GM12892 (cell line): ENCODE measurements around the gene LTB.

Source experiments
- DNase-seq: peaks from one replicate; pipeline ENCODE4 v3.0.0; 2011; ENCODE audit not compliant: insufficient read length
- FAIRE-seq: peaks from 2 replicates; lab custom pipeline; 2011; peaks lifted over from hg19 to GRCh38; lab: Jason Lieb, UNC
- POLR2A ChIP-seq: IDR thresholded peaks from 2 replicates; pipeline ENCODE4 v1.6.1; 2011; ENCODE audit warnings: low read depth, low read length, control low read depth
- POLR2AphosphoS5 ChIP-seq: IDR thresholded peaks from 2 replicates; pipeline ENCODE4 v1.6.1; 2011; ENCODE audit warnings: low read depth, low read length, control low read depth
- TAF1 ChIP-seq: IDR thresholded peaks from 2 replicates; pipeline ENCODE4 v1.6.1; 2011; ENCODE audit warnings: low read depth, mild to moderate bottlenecking, control low read depth, low read length, borderline replicate concordance

Gene LTB

DNA sequence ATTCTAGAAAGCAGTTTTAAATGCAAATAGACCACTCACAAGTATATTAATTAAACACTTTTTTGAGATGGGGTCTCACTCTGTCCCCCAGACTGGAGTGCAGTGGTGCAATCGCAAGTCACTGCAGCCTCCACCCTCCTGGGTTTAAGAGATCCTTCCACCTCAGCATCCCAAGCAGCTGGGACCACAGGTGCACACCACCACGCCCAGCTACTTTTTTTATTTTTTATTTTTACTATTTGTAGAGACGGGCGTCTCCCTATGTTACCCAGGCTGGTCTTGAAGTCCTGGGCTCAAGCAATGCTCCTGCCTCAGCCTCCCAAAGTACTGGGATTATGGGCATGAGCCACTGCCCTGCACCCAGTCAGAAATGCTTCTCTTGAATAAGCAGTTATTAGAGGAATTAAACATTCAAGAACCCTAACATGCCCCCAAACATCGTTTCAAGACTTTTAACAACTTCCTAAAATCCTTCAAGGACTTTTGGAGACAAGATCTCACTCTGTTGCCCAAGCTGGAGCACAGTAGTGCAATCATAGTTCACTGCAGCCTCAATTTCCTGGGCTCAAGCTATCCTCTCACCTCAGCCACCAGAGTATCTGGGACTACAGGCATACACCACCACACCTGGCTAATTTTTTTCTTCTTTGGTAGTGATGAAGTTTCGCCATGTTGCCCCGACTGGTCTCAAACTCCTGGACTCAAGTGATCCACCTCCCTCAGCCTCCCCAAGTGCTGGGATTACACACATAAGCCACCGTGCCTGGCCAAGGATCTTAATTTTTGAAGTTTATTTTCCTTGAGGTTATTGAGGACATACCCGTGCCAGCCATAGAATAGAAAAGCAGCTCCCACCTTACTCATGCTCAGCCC, 50.2 kb downstream of the LTB start:
- TF ChIP-seq TAF1 = no peak
- TF ChIP-seq POLR2AphosphoS5 = peak; percentile 2; the same call in 1 of the 2 replicates
- peak; percentile 26; the same call in 1 of the 2 replicates for TF ChIP-seq POLR2A
- DNase-seq (no peak), FAIRE-seq (no peak)

GRCh38 chr6:31531162-31531561, 51.1 kb downstream of the LTB start:
- TF ChIP-seq TAF1 (no peak), POLR2A (no peak), POLR2AphosphoS5 (no peak; the same call in 1 of the 2 replicates)
- DNase-seq = no peak
- FAIRE-seq = no peak

GRCh38 chr6:31530659-31531058, 51.6 kb downstream of the LTB start:
- FAIRE-seq (no peak), DNase-seq (no peak)
- TF ChIP-seq TAF1 (no peak), POLR2AphosphoS5 (no peak), POLR2A (peak; percentile 37; the same call in 1 of the 2 replicates)
